Measurements from ENCODE around the gene CLDN6.

DNA sequence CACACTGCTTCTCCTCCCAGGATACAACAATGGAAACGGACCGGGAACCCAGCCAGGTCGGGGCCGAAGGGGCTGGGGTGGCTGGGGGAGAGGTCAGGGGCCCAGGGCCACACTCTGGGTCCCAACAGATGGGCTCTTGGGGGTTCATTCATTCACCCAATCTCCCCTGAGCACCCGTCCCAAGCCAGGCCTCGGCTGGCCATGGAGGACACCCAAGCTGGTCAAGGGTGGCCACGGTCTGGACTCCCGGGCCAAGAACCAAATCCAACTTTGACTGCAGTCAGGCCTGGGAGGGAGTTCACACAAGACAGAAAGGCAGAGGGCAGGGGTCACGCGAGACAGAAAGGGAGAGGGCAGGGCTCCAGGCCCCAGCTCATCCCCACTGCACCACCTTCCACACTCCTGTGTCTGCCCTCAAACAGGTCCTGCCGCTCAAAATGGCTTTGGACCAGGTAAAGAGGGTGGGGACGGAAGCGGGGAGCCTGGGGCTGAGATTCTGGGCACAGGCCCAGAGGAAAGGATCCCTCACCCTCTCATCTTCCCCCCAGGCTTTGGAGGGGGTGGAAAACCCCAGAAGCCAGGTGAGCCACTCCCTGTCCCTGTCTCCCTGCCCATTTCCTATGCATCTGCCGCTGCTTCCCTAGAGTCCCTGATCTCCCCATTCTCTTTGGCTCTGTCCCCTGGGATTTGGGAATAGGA is 25.5 kb downstream of the CLDN6 start:
- TF ChIP-seq, protein P1, sequence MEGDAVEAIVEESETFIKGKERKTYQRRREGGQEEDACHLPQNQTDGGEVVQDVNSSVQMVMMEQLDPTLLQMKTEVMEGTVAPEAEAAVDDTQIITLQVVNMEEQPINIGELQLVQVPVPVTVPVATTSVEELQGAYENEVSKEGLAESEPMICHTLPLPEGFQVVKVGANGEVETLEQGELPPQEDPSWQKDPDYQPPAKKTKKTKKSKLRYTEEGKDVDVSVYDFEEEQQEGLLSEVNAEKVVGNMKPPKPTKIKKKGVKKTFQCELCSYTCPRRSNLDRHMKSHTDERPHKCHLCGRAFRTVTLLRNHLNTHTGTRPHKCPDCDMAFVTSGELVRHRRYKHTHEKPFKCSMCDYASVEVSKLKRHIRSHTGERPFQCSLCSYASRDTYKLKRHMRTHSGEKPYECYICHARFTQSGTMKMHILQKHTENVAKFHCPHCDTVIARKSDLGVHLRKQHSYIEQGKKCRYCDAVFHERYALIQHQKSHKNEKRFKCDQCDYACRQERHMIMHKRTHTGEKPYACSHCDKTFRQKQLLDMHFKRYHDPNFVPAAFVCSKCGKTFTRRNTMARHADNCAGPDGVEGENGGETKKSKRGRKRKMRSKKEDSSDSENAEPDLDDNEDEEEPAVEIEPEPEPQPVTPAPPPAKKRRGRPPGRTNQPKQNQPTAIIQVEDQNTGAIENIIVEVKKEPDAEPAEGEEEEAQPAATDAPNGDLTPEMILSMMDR (conservative IDR thresholded peaks at IDR 0.05; ENCODE audit: low read depth, low read length) = no peak
- TF ChIP-seq EZH2phosphoT487 (IDR thresholded peaks at IDR 0.05; ENCODE audit: borderline replicate concordance, low read length) (no peak), EZH2 (IDR thresholded peaks at IDR 0.05; ENCODE audit: low read length, unreplicated experiment) (no peak)

Measured in PC-3 (cell line).